Mononuclear cell (primary cell): ENCODE results near the gene EIF4G1. TPM values are rescaled to one million over a fixed set of nuclear protein-coding genes. Genes with fewer than 3 reads are reported as not detected.
"Not testable (repeated sequence)": the region's sequence is repeated elsewhere in the genome, so short reads cannot be mapped to it uniquely, and the experiment has no call there.

Source experiments
- H3K27me3 ChIP-seq: 2 replicates; pipeline ENCODE4 v1.6.0; 2011; ENCODE audit warnings: low read length, control low read depth; ENCODE audit not compliant: insufficient read depth
- H3K4me1 ChIP-seq: 2 replicates; pipeline ENCODE4 v1.5.1; 2011; ENCODE audit warnings: mild to moderate bottlenecking, low read length, control low read depth; ENCODE audit not compliant: insufficient read depth
- H3K4me3 ChIP-seq: 2 replicates; pipeline ENCODE4 v1.5.1; 2011; ENCODE audit warnings: mild to moderate bottlenecking, low read length, moderate library complexity
- H3K9me3 ChIP-seq: 2 replicates; pipeline ENCODE4 v1.5.1; 2011; ENCODE audit warnings: low read depth, mild to moderate bottlenecking, control low read depth, low read length
- total RNA-seq: library from RNA; depleted of rRNA; stranded (reverse); fragments of >200 nt; gene quantifications from one replicate; pipeline ENCODE4 v1.2.3, GENCODE V29; 2012

The EIF4G1 gene
- 114 TPM for total RNA-seq

DNA sequence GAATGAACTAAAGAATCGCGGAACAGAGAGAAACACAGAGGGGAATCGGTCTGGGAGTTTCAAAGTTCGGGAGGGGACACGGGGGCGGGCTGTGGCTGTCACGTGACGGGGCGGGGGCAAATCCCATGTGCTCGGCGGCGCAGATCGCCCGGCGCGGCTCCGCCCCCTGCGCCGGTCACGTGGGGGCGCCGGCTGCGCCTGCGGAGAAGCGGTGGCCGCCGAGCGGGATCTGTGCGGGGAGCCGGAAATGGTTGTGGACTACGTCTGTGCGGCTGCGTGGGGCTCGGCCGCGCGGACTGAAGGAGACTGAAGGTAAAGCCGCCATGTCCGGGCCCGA, at the start of gene EIF4G1:
EIF4G1 (plus strand) TSS at position 244 of the 337 bp plus-strand sequence. CDS start 1,191 bp downstream, outside the sequence.
- peak within 1 kb of the TSS; percentile 61 for H3K4me3 ChIP-seq
- H3K9me3 ChIP-seq = no peaks in the 10 kb centered on the region
- peaks cover 40% of the 10 kb centered on the region for H3K4me1 ChIP-seq
- H3K27me3 ChIP-seq = no peaks in the 10 kb centered on the region

DNA sequence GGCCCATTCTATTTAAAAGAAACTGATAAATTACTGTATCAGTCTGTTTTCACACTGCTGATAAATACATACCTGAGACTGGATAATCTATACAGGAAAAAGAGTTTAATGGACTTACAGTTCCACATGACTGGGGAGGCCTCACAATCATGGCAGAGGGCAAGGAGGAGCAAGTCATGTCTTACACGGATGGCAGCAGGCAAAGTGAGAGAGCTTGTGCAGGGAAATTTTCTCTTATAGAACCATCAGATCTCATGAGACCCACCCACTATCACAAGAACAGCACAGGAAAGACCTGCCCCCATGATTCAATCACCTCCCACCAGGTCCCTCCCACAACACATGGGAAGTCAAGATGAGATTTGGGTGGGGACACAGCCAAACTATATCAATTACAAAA, 47.2 kb upstream of the EIF4G1 start:
- H3K9me3 ChIP-seq, H3K4me3 ChIP-seq: not testable (repeated sequence)

GRCh38 chr3:184272269-184272668, 42.1 kb upstream of the EIF4G1 start:
- Histone ChIP-seq H3K27me3 (peaks cover 35% of the 10 kb centered on the region), H3K4me3 (no peak overlapping the region), H3K9me3 (no peaks in the 10 kb centered on the region), H3K4me1 (no peaks in the 10 kb centered on the region)

More for the DNA sequence above, 47.2 kb upstream of the EIF4G1 start:
- peaks cover 33% of the 10 kb centered on the region for H3K27me3 ChIP-seq
- not testable (repeated sequence) for H3K4me1 ChIP-seq

GRCh38 chr3:184275381-184275701, 39.1 kb upstream of the EIF4G1 start:
- Histone ChIP-seq H3K9me3 (no peaks in the 10 kb centered on the region), H3K27me3 (peaks cover 34% of the 10 kb centered on the region), H3K4me3 (no peak overlapping the region), H3K4me1 (no peaks in the 10 kb centered on the region)

GRCh38 chr3:184275961-184276910, 38.2 kb upstream of the EIF4G1 start, which contains the start of gene ECE2:
ECE2 (plus strand) TSS chr3:184276022; CDS start chr3:184276154, 132 bp downstream.
- Histone ChIP-seq H3K27me3 (peaks cover 34% of the 10 kb centered on the region), H3K9me3 (no peaks in the 10 kb centered on the region), H3K4me1 (no peaks in the 10 kb centered on the region), H3K4me3 (no peak within 1 kb of the TSS)

DNA sequence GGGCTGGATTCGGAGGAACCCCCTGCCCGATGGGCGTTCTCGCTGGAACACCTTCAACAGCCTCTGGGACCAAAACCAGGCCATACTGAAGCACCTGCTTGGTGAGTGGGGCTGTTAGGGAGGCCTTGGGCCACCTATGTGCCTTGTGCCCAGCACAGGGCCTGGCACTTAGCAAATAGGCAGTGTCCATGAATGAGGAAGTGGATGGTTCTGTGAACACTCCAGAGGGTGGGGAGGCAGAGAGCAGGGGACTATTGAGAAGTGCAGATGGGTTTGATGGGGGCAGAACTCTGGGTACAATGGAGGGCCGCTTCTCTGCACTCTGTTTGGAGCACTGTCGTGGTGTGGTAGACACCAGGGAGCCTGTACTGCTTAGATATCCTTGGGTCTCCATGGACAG, 37.0 kb upstream of the EIF4G1 start:
- Histone ChIP-seq H3K9me3 (no peaks in the 10 kb centered on the region), H3K4me1 (no peaks in the 10 kb centered on the region), H3K27me3 (peaks cover 34% of the 10 kb centered on the region), H3K4me3 (no peak overlapping the region)

GRCh38 chr3:184282941-184283340, 31.5 kb upstream of the EIF4G1 start:
- Histone ChIP-seq H3K4me1 (peaks cover 5% of the 10 kb centered on the region), H3K9me3 (no peaks in the 10 kb centered on the region), H3K27me3 (peaks cover 3% of the 10 kb centered on the region), H3K4me3 (no peak overlapping the region)

- Histone ChIP-seq H3K4me1 (peaks cover 5% of the 10 kb centered on the region), H3K27me3 (no peaks in the 10 kb centered on the region), H3K4me3 (no peak overlapping the region), H3K9me3 (no peaks in the 10 kb centered on the region)
These were observed 30.7 kb upstream of the EIF4G1 start for GRCh38 chr3:184283681-184284080.

DNA sequence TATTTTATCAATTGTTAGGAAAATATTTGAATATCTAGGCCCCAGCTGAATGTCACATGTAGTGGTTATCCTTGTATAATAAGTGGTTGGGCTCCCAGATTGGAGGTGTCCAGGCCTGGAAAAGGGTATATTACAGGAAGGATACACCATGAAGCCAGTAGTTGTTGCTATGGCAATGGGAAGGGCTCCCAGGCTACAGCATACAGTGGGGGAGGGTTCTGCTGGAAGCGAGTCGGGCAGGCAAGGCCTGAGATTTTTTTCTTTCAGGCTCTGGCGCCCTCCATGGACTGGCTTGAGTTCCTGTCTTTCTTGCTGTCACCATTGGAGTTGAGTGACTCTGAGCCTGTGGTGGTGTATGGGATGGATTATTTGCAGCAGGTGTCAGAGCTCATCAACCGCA, 29.7 kb upstream of the EIF4G1 start:
- Histone ChIP-seq H3K4me3 (no peak overlapping the region), H3K27me3 (no peaks in the 10 kb centered on the region), H3K9me3 (no peaks in the 10 kb centered on the region), H3K4me1 (peaks cover 5% of the 10 kb centered on the region)

DNA sequence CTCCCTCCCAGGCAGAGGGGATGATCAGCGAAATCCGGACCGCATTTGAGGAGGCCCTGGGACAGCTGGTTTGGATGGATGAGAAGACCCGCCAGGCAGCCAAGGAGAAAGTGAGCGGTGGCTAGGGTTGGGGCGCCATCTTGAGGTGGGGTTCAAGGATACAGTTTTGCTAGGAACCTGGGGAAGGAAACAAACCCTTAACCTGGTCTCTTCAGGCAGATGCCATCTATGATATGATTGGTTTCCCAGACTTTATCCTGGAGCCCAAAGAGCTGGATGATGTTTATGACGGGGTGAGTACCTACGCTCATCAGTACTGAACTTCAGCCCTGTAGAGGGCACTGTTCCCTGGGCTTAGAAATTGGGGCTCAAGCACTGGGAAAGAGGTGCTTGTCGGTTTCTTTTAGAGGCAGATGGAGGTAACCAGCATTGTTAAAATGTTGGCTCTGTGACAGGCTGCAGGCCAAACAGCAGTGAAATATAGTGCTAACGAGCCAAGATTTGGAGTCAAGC, 24.9 kb upstream of the EIF4G1 start:
- H3K27me3 ChIP-seq = no peaks in the 10 kb centered on the region
- H3K4me3 ChIP-seq = no peak overlapping the region
- no peaks in the 10 kb centered on the region for H3K9me3 ChIP-seq
- peaks cover 4% of the 10 kb centered on the region for H3K4me1 ChIP-seq

- no peaks in the 10 kb centered on the region for H3K4me1 ChIP-seq
- no peak overlapping the region for H3K4me3 ChIP-seq
- H3K9me3 ChIP-seq = no peaks in the 10 kb centered on the region
- no peaks in the 10 kb centered on the region for H3K27me3 ChIP-seq
These were observed 24.1 kb upstream of the EIF4G1 start for GRCh38 chr3:184290331-184290730.

- Histone ChIP-seq H3K9me3 (no peaks in the 10 kb centered on the region), H3K4me3 (no peak overlapping the region), H3K27me3 (no peaks in the 10 kb centered on the region), H3K4me1 (no peaks in the 10 kb centered on the region)
These were observed 23.2 kb upstream of the EIF4G1 start for GRCh38 chr3:184291044-184291737.

DNA sequence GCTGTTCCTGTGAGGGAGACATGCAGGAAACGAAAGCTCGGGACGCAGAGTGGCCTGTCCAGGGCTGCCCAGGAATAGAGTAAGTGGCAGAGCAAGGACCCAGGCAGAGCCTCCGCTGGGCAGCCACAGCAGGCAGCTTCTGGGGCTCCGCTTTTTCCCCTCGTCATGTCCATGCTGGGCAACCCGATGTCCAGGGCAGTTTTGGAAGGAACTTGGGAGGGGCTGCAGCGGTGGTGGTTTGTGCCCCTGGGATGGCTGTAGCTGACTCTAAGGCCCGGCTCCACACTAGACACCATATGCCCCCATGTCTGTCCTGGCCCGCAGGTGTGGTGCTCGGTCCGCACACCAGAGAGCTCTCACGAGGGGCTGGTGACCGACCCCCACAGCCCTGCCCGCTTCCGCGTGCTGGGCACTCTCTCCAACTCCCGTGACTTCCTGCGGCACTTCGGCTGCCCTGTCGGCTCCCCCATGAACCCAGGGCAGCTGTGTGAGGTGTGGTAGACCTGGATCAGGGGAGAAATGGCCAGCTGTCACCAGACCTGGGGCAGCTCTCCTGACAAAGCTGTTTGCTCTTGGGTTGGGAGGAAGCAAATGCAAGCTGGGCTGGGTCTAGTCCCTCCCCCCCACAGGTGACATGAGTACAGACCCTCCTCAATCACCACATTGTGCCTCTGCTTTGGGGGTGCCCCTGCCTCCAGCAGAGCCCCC, 22.5 kb upstream of the EIF4G1 start:
- Histone ChIP-seq H3K9me3 (no peaks in the 10 kb centered on the region), H3K4me3 (no peak overlapping the region), H3K27me3 (no peaks in the 10 kb centered on the region), H3K4me1 (no peaks in the 10 kb centered on the region)

- H3K4me1 ChIP-seq = peaks cover 18% of the 10 kb centered on the region
- H3K4me3 ChIP-seq = no peak overlapping the region
- no peaks in the 10 kb centered on the region for H3K9me3 ChIP-seq
- H3K27me3 ChIP-seq = no peaks in the 10 kb centered on the region
These were observed 18.6 kb upstream of the EIF4G1 start for GRCh38 chr3:184295771-184296170.

DNA sequence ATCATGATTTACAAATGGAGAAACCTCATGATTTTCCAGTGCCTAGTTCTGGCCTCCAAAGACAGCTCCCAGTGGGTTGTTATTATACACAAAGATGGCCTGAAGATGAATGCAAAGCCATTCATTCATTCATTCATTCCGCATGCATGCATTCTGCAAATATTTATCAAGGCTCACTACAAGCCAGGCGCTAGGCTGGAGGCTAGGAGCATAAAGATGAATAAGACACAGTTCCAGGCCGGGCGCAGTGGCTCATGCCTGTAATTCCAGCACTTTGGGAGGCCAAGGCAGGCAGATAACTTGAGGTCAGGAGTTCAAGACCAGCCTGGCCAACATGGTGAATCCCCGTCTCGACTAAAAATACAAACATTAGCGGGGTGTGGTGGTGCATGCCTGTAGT, 17.8 kb upstream of the EIF4G1 start:
- Histone ChIP-seq H3K4me1 (peaks cover 21% of the 10 kb centered on the region), H3K27me3 (no peaks in the 10 kb centered on the region), H3K4me3 (no peak overlapping the region), H3K9me3 (no peaks in the 10 kb centered on the region)
